GM18499 (cell line): ENCODE results near the gene SLC9A4.

ENCODE experiments used
- ATAC-seq: cut with Tn5 transposase; IDR thresholded peaks from one replicate; pipeline ENCODE4 v1.9.1; 2021; ENCODE audit warnings: moderate number of reproducible peaks; ENCODE audit not compliant: insufficient read depth, unreplicated experiment

The SLC9A4 gene

GRCh38 chr2:102489646-102490045 lies 16.6 kb downstream of the SLC9A4 start:
- ATAC-seq = no peak

GRCh38 chr2:102492006-102492405 lies 19.0 kb downstream of the SLC9A4 start:
- no peak for ATAC-seq

GRCh38 chr2:102494570-102494969 lies 21.5 kb downstream of the SLC9A4 start:
- no peak for ATAC-seq

- no peak for ATAC-seq
These were observed 25.4 kb downstream of the SLC9A4 start for GRCh38 chr2:102498414-102498813.

- ATAC-seq = no peak
These were observed 26.5 kb downstream of the SLC9A4 start for GRCh38 chr2:102499558-102499957.

- no peak for ATAC-seq
These were observed 29.6 kb downstream of the SLC9A4 start for GRCh38 chr2:102502576-102502975.

GRCh38 chr2:102504833-102505232 lies 31.8 kb downstream of the SLC9A4 start:
- ATAC-seq = no peak

GRCh38 chr2:102505290-102505689 lies 32.3 kb downstream of the SLC9A4 start:
- no peak for ATAC-seq

GRCh38 chr2:102506743-102507142 lies 33.7 kb downstream of the SLC9A4 start:
- no peak for ATAC-seq

GRCh38 chr2:102508863-102509262 lies 35.8 kb downstream of the SLC9A4 start:
- no peak for ATAC-seq

GRCh38 chr2:102509749-102510148 lies 36.7 kb downstream of the SLC9A4 start:
- no peak for ATAC-seq

- ATAC-seq = no peak
These were observed 38.0 kb downstream of the SLC9A4 start for GRCh38 chr2:102510791-102511575.

- no peak for ATAC-seq
These were observed 39.1 kb downstream of the SLC9A4 start for GRCh38 chr2:102512161-102512560.

GRCh38 chr2:102513355-102513939 lies 40.4 kb downstream of the SLC9A4 start:
- no peak for ATAC-seq

GRCh38 chr2:102514061-102514785 lies 41.2 kb downstream of the SLC9A4 start:
- no peak for ATAC-seq

- no peak for ATAC-seq
These were observed 42.8 kb downstream of the SLC9A4 start for GRCh38 chr2:102515851-102516250.

GRCh38 chr2:102518170-102518569 lies 45.1 kb downstream of the SLC9A4 start:
- no peak for ATAC-seq

- ATAC-seq = no peak
These were observed 47.0 kb downstream of the SLC9A4 start for GRCh38 chr2:102520009-102520408.

- ATAC-seq = no peak
These were observed 47.8 kb downstream of the SLC9A4 start for GRCh38 chr2:102520801-102521200.

- no peak for ATAC-seq
These were observed 49.1 kb downstream of the SLC9A4 start for GRCh38 chr2:102522162-102522561.

GRCh38 chr2:102522890-102523289 lies 49.9 kb downstream of the SLC9A4 start:
- no peak for ATAC-seq
